ENCODE measurements around the gene INPP4B.

INPP4B gene

GRCh38 chr4:142473960-142474338 is 372.2 kb downstream of the INPP4B start:
- Histone ChIP-seq H3K27ac (ENCODE audit: insufficient read depth, low read length, poor library complexity, severe bottlenecking) (no peak overlapping the region), H3K9me3 (ENCODE audit: control insufficient read depth, low read length) (no peaks in the 10 kb centered on the region)

DNA sequence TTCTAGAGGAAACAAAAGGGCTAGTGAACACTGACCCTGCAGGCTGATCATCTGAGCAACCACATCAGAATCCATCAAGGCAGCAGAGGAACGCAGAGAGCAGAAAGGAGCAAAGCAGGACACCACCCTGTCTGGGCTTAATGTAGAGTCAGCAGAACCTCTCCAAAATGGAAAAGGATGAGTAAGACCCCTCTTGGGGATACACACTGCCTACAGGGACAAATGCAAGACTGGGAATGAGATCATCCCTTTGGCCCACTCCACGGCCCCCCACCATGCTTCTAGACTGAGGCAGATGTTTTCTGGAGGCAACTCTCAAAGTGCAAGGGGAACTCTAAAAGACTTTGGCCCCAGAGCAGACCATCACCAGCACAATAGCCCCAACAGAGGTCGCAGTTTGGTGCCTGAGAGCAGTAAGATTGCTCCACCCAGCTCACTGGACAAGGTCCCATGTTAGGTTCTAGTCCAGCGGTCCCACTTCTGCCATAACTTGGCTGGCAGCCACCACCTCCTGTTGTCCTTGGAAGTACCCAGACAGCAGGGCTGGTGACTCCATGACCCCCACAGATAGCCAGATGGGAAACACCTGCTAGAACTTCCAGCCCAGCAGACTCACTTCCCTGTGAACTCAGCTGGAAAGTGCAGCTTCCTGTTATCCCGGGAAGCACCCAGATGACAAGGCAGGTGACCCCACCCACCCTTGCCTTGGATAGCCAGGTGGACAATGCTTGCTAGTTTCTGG is 372.7 kb downstream of the INPP4B start:
- Histone ChIP-seq H3K36me3 (ENCODE audit: control insufficient read depth, insufficient read depth, low read length) (no peaks in the 10 kb centered on the region), H3K27me3 (replicated peaks; ENCODE audit: control insufficient read depth, insufficient read depth, low read length, poor library complexity, severe bottlenecking) (no peaks in the 10 kb centered on the region), H3K9me3 (ENCODE audit: control insufficient read depth, low read length) (no peaks in the 10 kb centered on the region), H3K4me3 (ENCODE audit: insufficient read depth, low read depth, low read length, poor library complexity, severe bottlenecking) (no peak overlapping the region), H3K27ac (ENCODE audit: insufficient read depth, low read length, poor library complexity, severe bottlenecking) (no peak overlapping the region), H3K4me1 (ENCODE audit: control insufficient read depth, insufficient read depth, low read length, poor library complexity, severe bottlenecking) (peaks cover 11% of the 10 kb centered on the region)
- DNase-seq: no peak

More at GRCh38 chr4:142473960-142474338, 372.2 kb downstream of the INPP4B start:
- Histone ChIP-seq H3K27me3 (replicated peaks; ENCODE audit: control insufficient read depth, insufficient read depth, low read length, poor library complexity, severe bottlenecking) (no peaks in the 10 kb centered on the region), H3K4me3 (ENCODE audit: insufficient read depth, low read depth, low read length, poor library complexity, severe bottlenecking) (no peak overlapping the region), H3K4me1 (ENCODE audit: control insufficient read depth, insufficient read depth, low read length, poor library complexity, severe bottlenecking) (peaks cover 11% of the 10 kb centered on the region), H3K36me3 (ENCODE audit: control insufficient read depth, insufficient read depth, low read length) (no peaks in the 10 kb centered on the region)
- no peak for DNase-seq

- no peaks in the 10 kb centered on the region for H3K4me1 ChIP-seq (ENCODE audit: control insufficient read depth, insufficient read depth, low read length, poor library complexity, severe bottlenecking)
- no peaks in the 10 kb centered on the region for H3K9me3 ChIP-seq (ENCODE audit: control insufficient read depth, low read length)
- no peak overlapping the region for H3K4me3 ChIP-seq (ENCODE audit: insufficient read depth, low read depth, low read length, poor library complexity, severe bottlenecking)
- no peak overlapping the region for H3K27ac ChIP-seq (ENCODE audit: insufficient read depth, low read length, poor library complexity, severe bottlenecking)
- DNase-seq: no peak
- no peaks in the 10 kb centered on the region for H3K27me3 ChIP-seq (replicated peaks; ENCODE audit: control insufficient read depth, insufficient read depth, low read length, poor library complexity, severe bottlenecking)
- H3K36me3 ChIP-seq (ENCODE audit: control insufficient read depth, insufficient read depth, low read length): no peaks in the 10 kb centered on the region
Measured at GRCh38 chr4:142467088-142467487, 379.0 kb downstream of the INPP4B start.

DNA sequence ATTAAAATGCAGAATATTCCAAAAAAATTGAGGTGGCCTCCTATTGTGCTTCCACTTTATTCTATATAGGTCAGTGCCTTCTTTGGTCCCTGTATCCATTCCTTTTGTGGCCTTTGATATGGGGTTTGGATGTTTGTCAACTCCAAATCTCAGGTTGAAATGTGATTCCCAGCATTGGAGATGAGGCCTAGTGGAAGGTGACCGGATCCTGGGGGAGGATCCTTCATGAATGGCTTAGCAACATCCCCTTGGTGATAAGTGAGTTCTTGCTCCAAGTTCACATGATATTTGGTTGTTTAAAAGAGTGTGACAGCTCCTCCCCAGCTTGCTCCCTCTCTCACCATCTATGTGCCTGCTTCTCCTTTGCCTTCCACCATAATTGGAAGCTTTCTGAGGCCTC is 380.6 kb downstream of the INPP4B start:
- DNase-seq: no peak
- H3K27me3 ChIP-seq (replicated peaks; ENCODE audit: control insufficient read depth, insufficient read depth, low read length, poor library complexity, severe bottlenecking): no peaks in the 10 kb centered on the region
- no peaks in the 10 kb centered on the region for H3K9me3 ChIP-seq (ENCODE audit: control insufficient read depth, low read length)
- no peaks in the 10 kb centered on the region for H3K4me1 ChIP-seq (ENCODE audit: control insufficient read depth, insufficient read depth, low read length, poor library complexity, severe bottlenecking)
- H3K4me3 ChIP-seq (ENCODE audit: insufficient read depth, low read depth, low read length, poor library complexity, severe bottlenecking): no peak overlapping the region
- no peak overlapping the region for H3K27ac ChIP-seq (ENCODE audit: insufficient read depth, low read length, poor library complexity, severe bottlenecking)
- H3K36me3 ChIP-seq (ENCODE audit: control insufficient read depth, insufficient read depth, low read length): no peaks in the 10 kb centered on the region

GRCh38 chr4:142463206-142463605 is 382.9 kb downstream of the INPP4B start:
- no peaks in the 10 kb centered on the region for H3K36me3 ChIP-seq (ENCODE audit: control insufficient read depth, insufficient read depth, low read length)
- no peak for DNase-seq
- H3K27ac ChIP-seq (ENCODE audit: insufficient read depth, low read length, poor library complexity, severe bottlenecking): no peak overlapping the region
- H3K4me1 ChIP-seq (ENCODE audit: control insufficient read depth, insufficient read depth, low read length, poor library complexity, severe bottlenecking): no peaks in the 10 kb centered on the region
- H3K4me3 ChIP-seq (ENCODE audit: insufficient read depth, low read depth, low read length, poor library complexity, severe bottlenecking): no peak overlapping the region
- no peaks in the 10 kb centered on the region for H3K9me3 ChIP-seq (ENCODE audit: control insufficient read depth, low read length)
- H3K27me3 ChIP-seq (replicated peaks; ENCODE audit: control insufficient read depth, insufficient read depth, low read length, poor library complexity, severe bottlenecking): no peaks in the 10 kb centered on the region

- no peak overlapping the region for H3K27ac ChIP-seq (ENCODE audit: insufficient read depth, low read length, poor library complexity, severe bottlenecking)
Measured at GRCh38 chr4:142452161-142452855, 393.8 kb downstream of the INPP4B start.

GRCh38 chr4:142449771-142450373 is 396.2 kb downstream of the INPP4B start:
- Histone ChIP-seq H3K27ac (ENCODE audit: insufficient read depth, low read length, poor library complexity, severe bottlenecking) (no peak overlapping the region), H3K4me1 (ENCODE audit: control insufficient read depth, insufficient read depth, low read length, poor library complexity, severe bottlenecking) (no peaks in the 10 kb centered on the region), H3K36me3 (ENCODE audit: control insufficient read depth, insufficient read depth, low read length) (no peaks in the 10 kb centered on the region), H3K9me3 (ENCODE audit: control insufficient read depth, low read length) (no peaks in the 10 kb centered on the region), H3K4me3 (ENCODE audit: insufficient read depth, low read depth, low read length, poor library complexity, severe bottlenecking) (no peak overlapping the region), H3K27me3 (replicated peaks; ENCODE audit: control insufficient read depth, insufficient read depth, low read length, poor library complexity, severe bottlenecking) (no peaks in the 10 kb centered on the region)
- DNase-seq: no peak

More at GRCh38 chr4:142452161-142452855, 393.8 kb downstream of the INPP4B start:
- Histone ChIP-seq H3K4me3 (ENCODE audit: insufficient read depth, low read depth, low read length, poor library complexity, severe bottlenecking) (no peak overlapping the region), H3K4me1 (ENCODE audit: control insufficient read depth, insufficient read depth, low read length, poor library complexity, severe bottlenecking) (no peaks in the 10 kb centered on the region), H3K36me3 (ENCODE audit: control insufficient read depth, insufficient read depth, low read length) (no peaks in the 10 kb centered on the region), H3K9me3 (ENCODE audit: control insufficient read depth, low read length) (no peaks in the 10 kb centered on the region), H3K27me3 (replicated peaks; ENCODE audit: control insufficient read depth, insufficient read depth, low read length, poor library complexity, severe bottlenecking) (no peaks in the 10 kb centered on the region)
- no peak for DNase-seq

DNA sequence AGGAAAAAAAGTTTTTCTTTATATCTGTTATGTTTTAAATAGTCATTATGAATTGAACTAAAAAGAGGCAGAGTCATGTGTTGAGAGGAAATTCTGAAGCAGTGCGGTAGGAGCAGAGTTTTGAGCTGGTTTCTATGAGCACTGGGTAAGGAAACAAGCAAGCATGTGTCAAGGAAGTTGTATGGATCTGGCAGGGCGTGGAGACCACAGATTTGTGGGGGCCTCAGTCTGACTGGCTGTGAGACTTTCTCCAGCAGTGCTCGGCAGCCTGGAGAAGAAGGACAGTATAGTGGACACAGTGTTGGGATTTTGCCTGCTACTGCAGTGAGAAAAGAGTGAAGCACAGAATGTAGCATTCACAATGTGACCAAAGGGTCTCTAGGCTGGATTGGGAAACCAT is 399.1 kb downstream of the INPP4B start:
- H3K36me3 ChIP-seq (ENCODE audit: control insufficient read depth, insufficient read depth, low read length): no peaks in the 10 kb centered on the region
- H3K27ac ChIP-seq (ENCODE audit: insufficient read depth, low read length, poor library complexity, severe bottlenecking): no peak overlapping the region
- DNase-seq: no peak

DNA sequence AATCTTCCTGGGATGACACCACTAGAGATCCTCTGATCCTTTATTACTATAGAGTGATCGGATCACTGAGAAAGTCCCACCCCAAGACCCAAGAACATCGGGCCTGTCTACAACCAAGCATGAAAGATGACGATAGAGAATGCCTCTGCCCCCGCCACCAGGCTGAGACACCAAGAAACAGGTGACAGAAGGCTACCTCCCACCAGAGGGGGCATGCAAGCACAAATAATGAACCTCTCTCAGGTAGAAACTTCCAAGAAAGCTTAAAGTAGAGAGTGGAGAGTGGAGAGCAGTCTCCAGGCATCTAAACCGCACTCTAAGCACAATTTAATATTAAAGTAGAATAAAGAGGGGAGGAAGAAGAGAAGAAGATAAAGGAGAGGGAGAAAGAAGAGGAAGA is 402.6 kb downstream of the INPP4B start:
- H3K27me3 ChIP-seq (replicated peaks; ENCODE audit: control insufficient read depth, insufficient read depth, low read length, poor library complexity, severe bottlenecking): no peaks in the 10 kb centered on the region
- H3K27ac ChIP-seq (ENCODE audit: insufficient read depth, low read length, poor library complexity, severe bottlenecking): no peak overlapping the region
- H3K9me3 ChIP-seq (ENCODE audit: control insufficient read depth, low read length): no peaks in the 10 kb centered on the region
- DNase-seq: no peak
- no peaks in the 10 kb centered on the region for H3K36me3 ChIP-seq (ENCODE audit: control insufficient read depth, insufficient read depth, low read length)
- no peaks in the 10 kb centered on the region for H3K4me1 ChIP-seq (ENCODE audit: control insufficient read depth, insufficient read depth, low read length, poor library complexity, severe bottlenecking)
- no peak overlapping the region for H3K4me3 ChIP-seq (ENCODE audit: insufficient read depth, low read depth, low read length, poor library complexity, severe bottlenecking)

More for the DNA sequence above, 399.1 kb downstream of the INPP4B start:
- Histone ChIP-seq H3K27me3 (replicated peaks; ENCODE audit: control insufficient read depth, insufficient read depth, low read length, poor library complexity, severe bottlenecking) (no peaks in the 10 kb centered on the region), H3K9me3 (ENCODE audit: control insufficient read depth, low read length) (no peaks in the 10 kb centered on the region), H3K4me1 (ENCODE audit: control insufficient read depth, insufficient read depth, low read length, poor library complexity, severe bottlenecking) (no peaks in the 10 kb centered on the region), H3K4me3 (ENCODE audit: insufficient read depth, low read depth, low read length, poor library complexity, severe bottlenecking) (no peak overlapping the region)

GRCh38 chr4:142440093-142440492 is 406.0 kb downstream of the INPP4B start:
- Histone ChIP-seq H3K27ac (ENCODE audit: insufficient read depth, low read length, poor library complexity, severe bottlenecking) (no peak overlapping the region), H3K36me3 (ENCODE audit: control insufficient read depth, insufficient read depth, low read length) (no peaks in the 10 kb centered on the region), H3K4me1 (ENCODE audit: control insufficient read depth, insufficient read depth, low read length, poor library complexity, severe bottlenecking) (no peaks in the 10 kb centered on the region), H3K9me3 (ENCODE audit: control insufficient read depth, low read length) (no peaks in the 10 kb centered on the region), H3K27me3 (replicated peaks; ENCODE audit: control insufficient read depth, insufficient read depth, low read length, poor library complexity, severe bottlenecking) (no peaks in the 10 kb centered on the region), H3K4me3 (ENCODE audit: insufficient read depth, low read depth, low read length, poor library complexity, severe bottlenecking) (no peak overlapping the region)
- no peak for DNase-seq

Measured in effector memory CD4-positive, alpha-beta T cell (primary cell).